CD4-positive, alpha-beta T cell treated with Interleukin-17A for 1 hour (primary cell): Measurements from ENCODE around the gene ARHGAP6.
"Not testable (repeated sequence)": the region's sequence is repeated elsewhere in the genome, so short reads cannot be mapped to it uniquely, and the experiment has no call there.

ENCODE experiments used
- DNase-seq: peaks from one replicate; pipeline ENCODE4 v3.0.0-alpha.2; 2020

Gene ARHGAP6

GRCh38 chrX:11641349-11642065, 24.2 kb downstream of the ARHGAP6 start:
- no peak for DNase-seq

- DNase-seq = no peak
These were observed 25.6 kb downstream of the ARHGAP6 start for GRCh38 chrX:11640089-11640488.

GRCh38 chrX:11632732-11633131, 33.0 kb downstream of the ARHGAP6 start:
- no peak for DNase-seq

GRCh38 chrX:11629593-11630211, 36.0 kb downstream of the ARHGAP6 start:
- DNase-seq = no peak

- no peak for DNase-seq
These were observed 37.3 kb downstream of the ARHGAP6 start for GRCh38 chrX:11628399-11628798.

GRCh38 chrX:11626351-11626750, 39.4 kb downstream of the ARHGAP6 start:
- no peak for DNase-seq

GRCh38 chrX:11619441-11619840, 46.3 kb downstream of the ARHGAP6 start:
- no peak for DNase-seq

GRCh38 chrX:11614253-11614652, 51.5 kb downstream of the ARHGAP6 start:
- not testable (repeated sequence) for DNase-seq

GRCh38 chrX:11611965-11612364, 53.8 kb downstream of the ARHGAP6 start:
- no peak for DNase-seq

GRCh38 chrX:11611161-11611560, 54.6 kb downstream of the ARHGAP6 start:
- no peak for DNase-seq

GRCh38 chrX:11609109-11609508, 56.6 kb downstream of the ARHGAP6 start:
- no peak for DNase-seq

- no peak for DNase-seq
These were observed 59.3 kb downstream of the ARHGAP6 start for GRCh38 chrX:11606408-11606807.

GRCh38 chrX:11600578-11600977, 65.1 kb downstream of the ARHGAP6 start:
- DNase-seq = no peak

GRCh38 chrX:11597479-11597878, 68.2 kb downstream of the ARHGAP6 start:
- DNase-seq = no peak

GRCh38 chrX:11591723-11592346, 73.9 kb downstream of the ARHGAP6 start:
- DNase-seq = no peak

GRCh38 chrX:11589641-11590040, 76.1 kb downstream of the ARHGAP6 start:
- DNase-seq = no peak

GRCh38 chrX:11588097-11588496, 77.6 kb downstream of the ARHGAP6 start:
- no peak for DNase-seq

GRCh38 chrX:11585174-11585573, 80.5 kb downstream of the ARHGAP6 start:
- DNase-seq = no peak

GRCh38 chrX:11580789-11581188, 84.9 kb downstream of the ARHGAP6 start:
- DNase-seq = no peak

GRCh38 chrX:11579636-11580600, 85.8 kb downstream of the ARHGAP6 start:
- no peak for DNase-seq

GRCh38 chrX:11578301-11578700, 87.4 kb downstream of the ARHGAP6 start:
- DNase-seq = not testable (repeated sequence)

- no peak for DNase-seq
These were observed 88.1 kb downstream of the ARHGAP6 start for GRCh38 chrX:11577603-11578002.

GRCh38 chrX:11575332-11575731, 90.4 kb downstream of the ARHGAP6 start:
- no peak for DNase-seq
